ENCODE measurements around the gene SLC27A3.

The SLC27A3 gene

DNA sequence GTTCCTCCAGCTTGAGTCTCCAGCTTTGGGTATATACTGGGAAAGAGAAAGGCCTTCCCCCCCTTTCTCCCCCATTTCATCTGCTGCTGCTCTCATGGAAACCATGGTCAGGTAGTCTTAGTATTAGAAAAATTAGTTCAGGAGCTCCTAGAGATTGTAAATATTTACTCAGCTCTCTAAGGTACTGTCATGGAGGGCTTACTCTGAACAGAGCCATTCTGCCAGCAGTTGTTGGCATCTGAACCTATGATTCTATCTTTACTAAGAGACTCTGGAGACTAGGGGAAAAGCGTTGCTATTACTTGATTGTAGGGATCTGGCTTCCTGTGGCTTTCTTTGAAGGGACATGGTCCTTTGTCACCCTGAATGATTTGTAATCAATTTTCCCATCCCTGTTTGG, 41.2 kb upstream of the SLC27A3 start:
- Histone ChIP-seq H3K4me1 (ENCODE audit: low read depth, poor library complexity, severe bottlenecking) (peaks cover 6% of the 10 kb centered on the region), H3K27ac (no peak overlapping the region), H2AFZ (ENCODE audit: low read depth) (no peak overlapping the region), H3K27me3 (ENCODE audit: insufficient read depth, low read depth) (no peaks in the 10 kb centered on the region), H3K9ac (no peak overlapping the region), H4K20me1 (ENCODE audit: insufficient read depth) (no peaks in the 10 kb centered on the region), H3K4me3 (IDR thresholded peaks at IDR 0.05; ENCODE audit: insufficient read depth, low read depth, low read length) (no peak overlapping the region), H3K36me3 (ENCODE audit: insufficient read depth) (no peaks in the 10 kb centered on the region), H3K79me2 (ENCODE audit: insufficient read depth, low read depth) (peaks cover 8% of the 10 kb centered on the region; the same call in 1 of the 2 replicates), H3K4me2 (no peak overlapping the region)
- TF ChIP-seq, protein P1, sequence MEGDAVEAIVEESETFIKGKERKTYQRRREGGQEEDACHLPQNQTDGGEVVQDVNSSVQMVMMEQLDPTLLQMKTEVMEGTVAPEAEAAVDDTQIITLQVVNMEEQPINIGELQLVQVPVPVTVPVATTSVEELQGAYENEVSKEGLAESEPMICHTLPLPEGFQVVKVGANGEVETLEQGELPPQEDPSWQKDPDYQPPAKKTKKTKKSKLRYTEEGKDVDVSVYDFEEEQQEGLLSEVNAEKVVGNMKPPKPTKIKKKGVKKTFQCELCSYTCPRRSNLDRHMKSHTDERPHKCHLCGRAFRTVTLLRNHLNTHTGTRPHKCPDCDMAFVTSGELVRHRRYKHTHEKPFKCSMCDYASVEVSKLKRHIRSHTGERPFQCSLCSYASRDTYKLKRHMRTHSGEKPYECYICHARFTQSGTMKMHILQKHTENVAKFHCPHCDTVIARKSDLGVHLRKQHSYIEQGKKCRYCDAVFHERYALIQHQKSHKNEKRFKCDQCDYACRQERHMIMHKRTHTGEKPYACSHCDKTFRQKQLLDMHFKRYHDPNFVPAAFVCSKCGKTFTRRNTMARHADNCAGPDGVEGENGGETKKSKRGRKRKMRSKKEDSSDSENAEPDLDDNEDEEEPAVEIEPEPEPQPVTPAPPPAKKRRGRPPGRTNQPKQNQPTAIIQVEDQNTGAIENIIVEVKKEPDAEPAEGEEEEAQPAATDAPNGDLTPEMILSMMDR (conservative IDR thresholded peaks at IDR 0.05; ENCODE audit: low read depth, low read length): no peak

DNA sequence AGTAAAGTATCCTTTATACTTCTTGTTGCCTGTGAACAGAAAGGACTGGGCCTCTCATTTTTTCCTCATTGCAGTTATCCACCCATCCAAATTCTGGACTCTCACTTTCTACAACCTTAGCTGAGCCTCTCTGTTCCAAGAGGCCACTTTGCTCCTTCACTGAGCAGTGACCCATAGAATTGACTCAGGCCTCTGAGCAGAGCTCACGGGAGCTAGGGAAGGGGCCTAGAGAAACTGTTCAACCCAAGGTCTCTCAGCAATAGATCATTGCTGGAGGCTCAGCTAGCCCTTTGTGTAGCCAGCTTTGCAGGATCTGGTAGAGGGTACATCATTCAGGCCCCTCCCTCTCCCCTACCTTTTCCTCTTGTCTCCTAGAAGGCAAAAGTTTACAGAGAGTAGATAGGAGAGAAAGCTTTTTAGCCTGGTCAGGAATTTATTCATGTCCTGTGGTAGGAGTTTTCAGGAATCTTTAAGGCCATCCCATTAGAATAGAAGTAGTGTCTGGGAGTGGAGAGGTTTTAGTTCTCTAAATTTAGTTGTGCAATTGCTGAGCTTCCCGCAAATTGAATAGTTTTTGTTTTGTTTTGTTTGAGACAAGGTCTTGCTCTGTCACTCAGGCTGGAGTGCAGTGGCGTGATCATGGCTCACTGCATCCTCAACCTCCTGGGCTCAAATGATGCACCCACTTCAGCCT, 40.7 kb upstream of the SLC27A3 start:
- Histone ChIP-seq H2AFZ (ENCODE audit: low read depth) (no peak overlapping the region), H4K20me1 (ENCODE audit: insufficient read depth) (no peaks in the 10 kb centered on the region), H3K27me3 (ENCODE audit: insufficient read depth, low read depth) (no peaks in the 10 kb centered on the region), H3K27ac (no peak overlapping the region), H3K4me3 (IDR thresholded peaks at IDR 0.05; ENCODE audit: insufficient read depth, low read depth, low read length) (no peak overlapping the region), H3K4me2 (no peak overlapping the region), H3K36me3 (ENCODE audit: insufficient read depth) (no peaks in the 10 kb centered on the region), H3K4me1 (ENCODE audit: low read depth, poor library complexity, severe bottlenecking) (peaks cover under 1% of the 10 kb centered on the region), H3K79me2 (ENCODE audit: insufficient read depth, low read depth) (0 out of 2 replicates have a peak, but pooled peaks cover 3% of the 10 kb centered on the region), H3K9ac (no peak overlapping the region)
- TF ChIP-seq, protein P1 (conservative IDR thresholded peaks at IDR 0.05; ENCODE audit: low read depth, low read length): no peak

DNA sequence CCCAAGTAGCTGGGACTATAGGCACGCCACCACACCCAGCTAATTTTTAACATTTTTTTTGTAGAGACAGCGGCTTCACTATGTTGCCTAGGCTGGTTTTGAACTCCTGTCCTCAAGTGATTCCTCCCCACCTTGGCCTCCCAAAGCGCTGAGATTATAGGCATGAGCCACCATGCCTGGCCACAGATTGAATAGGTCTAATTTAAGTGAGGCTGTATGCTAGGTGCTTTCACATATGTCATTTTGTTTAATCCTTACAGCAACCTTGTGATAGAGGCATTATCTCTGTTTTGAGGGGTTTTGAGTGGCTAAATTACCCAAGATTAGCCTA, 40.2 kb upstream of the SLC27A3 start:
- Histone ChIP-seq H3K4me2 (no peak overlapping the region), H4K20me1 (ENCODE audit: insufficient read depth) (no peaks in the 10 kb centered on the region), H3K4me1 (ENCODE audit: low read depth, poor library complexity, severe bottlenecking) (no peaks in the 10 kb centered on the region), H2AFZ (ENCODE audit: low read depth) (no peak overlapping the region), H3K27ac (no peak overlapping the region), H3K4me3 (IDR thresholded peaks at IDR 0.05; ENCODE audit: insufficient read depth, low read depth, low read length) (no peak overlapping the region), H3K79me2 (ENCODE audit: insufficient read depth, low read depth) (no peaks in the 10 kb centered on the region), H3K9ac (no peak overlapping the region), H3K36me3 (ENCODE audit: insufficient read depth) (no peaks in the 10 kb centered on the region), H3K27me3 (ENCODE audit: insufficient read depth, low read depth) (no peaks in the 10 kb centered on the region)
- TF ChIP-seq, protein P1 (conservative IDR thresholded peaks at IDR 0.05; ENCODE audit: low read depth, low read length): no peak

DNA sequence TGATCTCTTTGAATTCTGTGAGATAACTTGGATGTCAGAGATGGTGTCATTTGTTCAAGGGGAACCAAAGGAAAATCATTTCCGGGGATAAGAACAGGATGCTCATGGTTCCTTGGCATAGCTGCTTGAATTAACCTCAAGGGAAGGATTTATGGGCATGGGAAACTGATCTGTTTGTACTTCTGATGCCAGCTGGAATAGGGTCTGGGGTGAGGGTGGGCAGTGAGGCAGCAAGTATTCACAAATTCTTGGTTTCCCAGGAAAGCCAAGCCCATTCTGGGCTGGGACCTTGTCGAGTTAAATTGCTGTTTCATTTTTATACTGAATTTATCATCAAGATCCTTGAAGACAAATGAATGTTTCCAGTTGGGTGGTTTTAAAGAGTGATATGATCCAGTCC, 33.2 kb upstream of the SLC27A3 start:
- Histone ChIP-seq H3K27ac (no peak overlapping the region), H3K9ac (no peak overlapping the region), H3K4me1 (ENCODE audit: low read depth, poor library complexity, severe bottlenecking) (peaks cover 21% of the 10 kb centered on the region), H4K20me1 (ENCODE audit: insufficient read depth) (no peaks in the 10 kb centered on the region), H3K36me3 (ENCODE audit: insufficient read depth) (no peaks in the 10 kb centered on the region; the same call in 1 of the 2 replicates), H2AFZ (ENCODE audit: low read depth) (no peak overlapping the region), H3K4me2 (no peak overlapping the region), H3K79me2 (ENCODE audit: insufficient read depth, low read depth) (no peaks in the 10 kb centered on the region), H3K27me3 (ENCODE audit: insufficient read depth, low read depth) (no peaks in the 10 kb centered on the region), H3K4me3 (IDR thresholded peaks at IDR 0.05; ENCODE audit: insufficient read depth, low read depth, low read length) (no peak overlapping the region)
- TF ChIP-seq, protein P1 (conservative IDR thresholded peaks at IDR 0.05; ENCODE audit: low read depth, low read length): no peak

All from KMS-11 (cell line).